IPS-15b (cell line): Measurements from ENCODE around the gene KRAS.
A peak's percentile ranks its signal among the peaks of the same experiment; 100 is the strongest.

Source experiments
- H3K27me3 ChIP-seq: one replicate; pipeline ENCODE4 v1.6.1; 2013; ENCODE audit warnings: low read length; ENCODE audit not compliant: control insufficient read depth, insufficient read depth
- H3K36me3 ChIP-seq: one replicate; pipeline ENCODE4 v1.6.1; 2013; ENCODE audit warnings: low read length; ENCODE audit not compliant: control insufficient read depth, insufficient read depth
- H3K4me1 ChIP-seq: one replicate; pipeline ENCODE4 v1.6.1; 2013; ENCODE audit warnings: mild to moderate bottlenecking, low read length; ENCODE audit not compliant: control insufficient read depth, insufficient read depth
- H3K4me3 ChIP-seq: one replicate; pipeline ENCODE4 v1.5.1; 2013; ENCODE audit warnings: low read depth, low read length
- H3K9ac ChIP-seq: one replicate; pipeline ENCODE4 v1.6.1; 2013; ENCODE audit warnings: low read depth, mild to moderate bottlenecking, low read length
- H3K9me3 ChIP-seq: one replicate; pipeline ENCODE4 v1.6.1; 2013; ENCODE audit warnings: mild to moderate bottlenecking, low read length; ENCODE audit not compliant: control insufficient read depth, insufficient read depth

The KRAS gene

DNA sequence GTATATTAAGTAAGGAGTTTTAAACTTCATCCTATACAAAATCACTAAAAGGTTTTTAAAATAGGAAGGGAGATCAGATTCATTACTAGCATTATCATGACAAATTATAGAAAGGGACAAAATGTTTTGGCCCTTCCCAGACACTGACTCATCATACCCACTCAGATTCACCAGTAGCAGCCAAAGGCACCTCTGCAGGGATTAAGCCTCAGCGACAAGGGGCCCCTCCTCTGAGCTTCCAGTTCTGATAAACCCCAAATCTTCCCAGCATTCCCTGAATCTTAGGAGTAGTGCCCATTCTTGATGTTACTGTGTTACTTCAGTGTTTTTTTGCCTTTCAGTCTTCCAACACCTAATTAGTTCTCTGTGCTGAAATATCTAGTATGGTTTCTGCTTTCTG is 14.5 kb downstream of the KRAS start:
- Histone ChIP-seq H3K9me3 (no peaks in the 10 kb centered on the region), H3K4me1 (no peaks in the 10 kb centered on the region), H3K27me3 (no peaks in the 10 kb centered on the region), H3K36me3 (peaks cover 3% of the 10 kb centered on the region), H3K4me3 (no peak overlapping the region), H3K9ac (no peak overlapping the region)

DNA sequence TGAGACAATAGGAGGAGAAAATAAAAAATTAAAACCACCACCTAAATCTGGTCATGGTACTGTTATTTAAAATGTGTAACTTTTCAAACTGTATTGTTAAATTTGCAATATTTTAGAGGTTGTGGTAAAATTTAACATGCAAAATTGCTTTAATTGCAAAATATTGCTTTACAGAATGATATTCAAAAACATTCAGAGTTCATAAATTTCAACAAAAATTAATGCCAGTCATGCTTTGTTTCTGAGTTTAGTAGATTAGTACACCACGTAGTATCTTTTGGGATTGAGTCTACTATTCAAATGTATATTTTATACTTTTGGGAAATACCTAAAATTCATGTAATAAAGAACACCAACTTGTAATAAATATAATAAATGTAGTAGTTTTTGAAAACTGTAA is 37.4 kb downstream of the KRAS start:
- no peak overlapping the region for H3K4me3 ChIP-seq
- no peaks in the 10 kb centered on the region for H3K9me3 ChIP-seq
- H3K27me3 ChIP-seq, result no peaks in the 10 kb centered on the region
- no peaks in the 10 kb centered on the region for H3K36me3 ChIP-seq
- no peak overlapping the region for H3K9ac ChIP-seq
- H3K4me1 ChIP-seq, result no peaks in the 10 kb centered on the region

DNA sequence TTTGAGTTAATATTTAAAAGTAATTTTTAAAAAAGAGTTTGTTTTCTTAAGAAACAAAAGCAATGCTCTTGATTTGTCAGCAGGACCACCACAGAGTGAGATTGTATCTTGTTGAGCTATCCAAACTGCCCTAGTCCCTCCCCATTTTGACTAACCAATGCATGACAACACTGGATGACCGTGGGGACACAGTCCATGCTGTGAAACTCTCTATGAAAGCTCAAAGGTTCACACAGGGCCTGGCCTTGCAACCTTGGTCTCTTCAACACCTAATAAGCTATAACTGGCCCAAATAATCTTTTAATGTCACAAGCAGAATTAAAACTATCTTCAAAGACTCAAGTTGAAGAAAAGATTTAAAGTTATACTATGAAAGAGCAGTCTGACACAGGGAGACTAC is 42.2 kb downstream of the KRAS start:
- Histone ChIP-seq H3K9ac (no peak overlapping the region), H3K36me3 (no peaks in the 10 kb centered on the region), H3K4me3 (no peak overlapping the region)

DNA sequence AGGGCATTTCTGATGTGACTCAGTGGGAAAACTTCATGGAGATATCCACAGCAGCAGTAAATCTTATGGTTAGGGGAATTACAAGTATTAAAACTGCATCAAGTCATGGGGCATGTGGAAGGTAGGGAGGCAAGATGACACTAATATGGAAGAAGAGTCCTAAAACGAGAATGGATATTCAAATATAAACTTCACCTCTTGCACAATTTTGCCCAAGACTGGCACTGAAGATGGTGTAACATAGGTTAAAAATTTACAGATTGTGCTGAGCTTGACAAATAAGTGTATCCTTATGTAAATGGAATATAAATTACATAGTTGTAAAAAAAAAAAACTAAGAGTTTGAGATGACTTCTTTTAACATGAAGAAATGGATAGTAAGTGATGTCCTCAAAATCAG is 42.9 kb downstream of the KRAS start:
- Histone ChIP-seq H3K9ac (no peak overlapping the region), H3K4me3 (no peak overlapping the region), H3K36me3 (no peaks in the 10 kb centered on the region)

More for the DNA sequence above, 42.2 kb downstream of the KRAS start:
- H3K27me3 ChIP-seq, result no peaks in the 10 kb centered on the region
- H3K9me3 ChIP-seq, result no peaks in the 10 kb centered on the region
- no peaks in the 10 kb centered on the region for H3K4me1 ChIP-seq

DNA sequence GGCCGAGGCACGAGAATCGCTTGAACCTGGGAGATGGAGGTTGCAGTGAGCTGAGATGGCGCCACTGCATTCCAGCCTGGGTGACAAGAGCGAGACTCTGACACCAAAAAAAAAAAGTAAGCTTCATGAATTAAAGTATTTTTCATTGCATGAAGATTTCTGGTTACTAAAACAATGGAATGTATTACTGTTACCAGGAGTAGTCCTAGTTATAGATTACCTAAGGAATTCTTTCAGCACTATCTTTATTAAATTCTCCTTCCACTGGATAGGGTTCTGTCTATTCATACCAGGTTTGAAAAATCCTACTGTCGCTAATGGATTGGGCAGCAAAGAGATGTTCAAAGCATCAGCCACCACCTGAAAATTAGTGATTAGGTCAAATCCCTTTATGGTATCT is 43.3 kb downstream of the KRAS start:
- Histone ChIP-seq H3K4me1 (no peaks in the 10 kb centered on the region), H3K36me3 (no peaks in the 10 kb centered on the region), H3K9me3 (no peaks in the 10 kb centered on the region), H3K9ac (no peak overlapping the region), H3K27me3 (no peaks in the 10 kb centered on the region), H3K4me3 (no peak overlapping the region)

More for the DNA sequence above, 42.9 kb downstream of the KRAS start:
- Histone ChIP-seq H3K4me1 (no peaks in the 10 kb centered on the region), H3K9me3 (no peaks in the 10 kb centered on the region), H3K27me3 (no peaks in the 10 kb centered on the region)

DNA sequence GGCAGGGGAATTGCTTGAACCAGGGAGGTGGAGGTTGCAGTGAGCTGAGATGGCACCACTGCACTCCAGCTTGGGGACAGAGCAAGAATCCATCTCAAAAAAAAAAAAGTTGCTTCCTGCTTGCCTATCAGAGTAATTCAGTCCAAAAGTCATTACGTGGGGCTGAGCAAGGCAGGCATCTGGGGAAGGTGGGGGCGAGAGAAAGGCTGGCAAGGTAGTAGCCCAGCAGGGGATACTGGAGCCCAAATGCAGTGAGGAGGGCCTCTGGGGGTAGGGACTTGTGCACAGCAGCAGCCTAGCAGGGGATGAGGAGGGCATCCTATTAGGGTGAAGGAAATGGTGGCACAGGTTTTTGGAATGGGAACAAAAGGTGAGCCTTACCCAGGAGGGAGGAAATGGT is 48.6 kb downstream of the KRAS start:
- Histone ChIP-seq H3K9ac (no peak overlapping the region), H3K36me3 (no peaks in the 10 kb centered on the region), H3K4me1 (no peaks in the 10 kb centered on the region), H3K27me3 (no peaks in the 10 kb centered on the region), H3K4me3 (no peak overlapping the region), H3K9me3 (no peaks in the 10 kb centered on the region)

DNA sequence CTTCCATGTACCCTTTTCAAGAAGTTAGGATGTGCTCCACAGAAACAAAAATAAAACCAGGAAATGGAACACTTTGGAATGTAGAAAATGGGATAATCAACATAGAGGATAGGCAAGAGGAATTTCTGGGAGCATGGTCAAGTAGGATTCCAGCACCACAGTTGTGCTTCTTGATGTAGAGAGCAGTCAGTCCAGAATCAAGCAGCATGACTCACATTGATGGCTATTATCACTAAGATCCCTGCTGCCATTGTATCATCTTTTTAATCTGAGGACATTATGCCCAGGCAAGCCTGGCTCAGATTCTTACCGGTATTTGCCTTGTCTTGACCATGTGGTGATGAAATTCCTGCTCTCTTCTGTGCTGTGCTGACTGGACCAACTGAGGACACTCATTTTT is 50.0 kb downstream of the KRAS start:
- Histone ChIP-seq H3K36me3 (no peaks in the 10 kb centered on the region), H3K27me3 (no peaks in the 10 kb centered on the region), H3K9me3 (no peaks in the 10 kb centered on the region), H3K4me1 (peaks cover 2% of the 10 kb centered on the region), H3K9ac (no peak overlapping the region), H3K4me3 (no peak overlapping the region)

DNA sequence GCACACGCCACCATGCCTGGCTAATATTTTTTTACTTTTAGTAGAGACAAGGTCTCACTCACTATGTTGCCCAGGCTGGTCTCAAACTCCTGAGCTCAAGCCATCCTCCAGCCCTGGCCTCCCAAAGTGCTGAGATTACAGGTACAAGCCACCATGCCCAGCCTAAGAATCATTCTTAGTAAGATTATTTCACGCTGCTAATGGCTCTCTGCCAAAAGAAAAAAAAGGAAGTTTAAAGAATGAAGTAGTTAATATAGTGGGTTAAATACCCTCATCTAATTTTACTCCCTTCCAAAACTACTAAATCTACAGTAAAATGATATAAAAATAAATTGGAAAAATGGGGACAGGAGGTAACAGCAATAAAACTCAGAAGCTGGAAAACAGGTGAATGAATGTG is 53.1 kb downstream of the KRAS start:
- Histone ChIP-seq H3K4me3 (no peak overlapping the region), H3K9me3 (no peaks in the 10 kb centered on the region), H3K27me3 (no peaks in the 10 kb centered on the region)

DNA sequence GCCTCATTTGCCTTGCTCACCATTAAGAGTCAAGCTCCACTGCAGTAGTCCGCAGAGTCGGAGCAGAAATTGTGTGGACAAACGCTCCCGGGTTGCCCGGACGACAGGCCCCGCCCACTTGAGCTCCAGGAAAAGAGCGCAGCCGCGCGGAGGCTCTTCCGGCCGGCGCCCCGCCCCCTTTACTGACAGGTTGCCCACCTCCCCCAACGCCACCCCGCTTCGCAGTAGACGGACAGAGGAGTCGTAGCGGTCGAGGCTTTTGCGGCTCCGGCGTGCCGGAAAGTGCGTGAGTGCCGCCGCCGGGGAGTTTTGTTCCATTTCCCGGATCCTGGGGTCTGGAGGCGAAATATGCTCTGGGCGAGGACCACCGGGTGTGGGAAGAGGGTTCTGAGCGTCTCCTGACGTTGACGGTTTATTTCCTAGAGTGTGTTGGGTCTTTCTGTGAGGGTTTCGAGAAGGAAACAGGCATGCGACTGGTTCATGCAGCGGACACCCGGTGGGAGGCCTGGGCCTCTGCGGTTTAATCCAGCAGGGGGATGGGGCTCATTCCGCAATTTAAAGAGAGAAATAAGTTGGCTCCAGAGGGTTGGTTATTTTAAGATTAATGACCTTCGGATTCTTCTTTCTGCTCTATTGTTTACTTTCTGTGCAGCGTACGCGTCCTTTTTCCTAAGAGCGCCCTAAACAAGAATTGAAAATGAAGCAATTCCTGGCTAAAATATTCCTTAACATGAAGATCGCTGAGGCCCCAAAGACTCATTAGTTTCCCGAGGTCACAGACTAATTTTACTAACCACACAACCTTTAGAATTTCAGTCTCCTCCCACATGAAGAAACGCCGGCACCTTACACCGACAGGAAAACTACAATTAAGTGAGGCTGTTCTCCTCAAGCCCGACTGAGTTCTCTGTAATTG is 55.4 kb downstream of the KRAS start, which contains the start of the genes DNAI7 and ETFRF1:
Gene DNAI7 (minus strand): TSS at position 105 of the 916 bp plus-strand sequence. CDS start 82 bp downstream, at position 23.
Gene ETFRF1 (plus strand): TSS at position 182 of the 916 bp plus-strand sequence. CDS start 8,720 bp downstream, outside the sequence.
- Histone ChIP-seq H3K9me3 (no peaks in the 10 kb centered on the region), H3K9ac (peak within 1 kb of the TSS; percentile 93), H3K36me3 (no peaks in the 10 kb centered on the region), H3K4me3 (peak within 1 kb of the TSS; percentile 99), H3K4me1 (peaks cover 2% of the 10 kb centered on the region), H3K27me3 (no peaks in the 10 kb centered on the region)

More for the DNA sequence above, 53.1 kb downstream of the KRAS start:
- no peaks in the 10 kb centered on the region for H3K36me3 ChIP-seq
- peaks cover 2% of the 10 kb centered on the region for H3K4me1 ChIP-seq
- no peak overlapping the region for H3K9ac ChIP-seq

DNA sequence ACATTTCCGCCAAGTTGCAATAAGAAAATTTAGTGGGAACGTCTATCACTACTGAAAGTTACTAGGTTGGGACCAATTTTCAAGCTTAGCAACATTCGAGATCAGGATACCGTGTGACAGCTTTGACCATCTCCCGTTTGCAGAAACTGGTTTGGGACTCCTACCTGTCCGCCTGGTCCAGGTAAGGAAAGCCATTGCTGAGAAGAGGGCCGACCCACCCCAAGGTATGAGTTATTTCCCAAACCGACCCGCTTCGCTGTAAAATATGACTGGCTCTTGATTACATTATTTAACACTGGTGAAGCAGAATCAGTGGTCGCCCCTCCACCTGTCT is 56.0 kb downstream of the KRAS start:
- peaks cover 2% of the 10 kb centered on the region for H3K4me1 ChIP-seq
- H3K36me3 ChIP-seq, result no peaks in the 10 kb centered on the region
- H3K4me3 ChIP-seq, result peak overlapping the region; percentile 99
- H3K9ac ChIP-seq, result no peak overlapping the region
- no peaks in the 10 kb centered on the region for H3K9me3 ChIP-seq
- no peaks in the 10 kb centered on the region for H3K27me3 ChIP-seq

DNA sequence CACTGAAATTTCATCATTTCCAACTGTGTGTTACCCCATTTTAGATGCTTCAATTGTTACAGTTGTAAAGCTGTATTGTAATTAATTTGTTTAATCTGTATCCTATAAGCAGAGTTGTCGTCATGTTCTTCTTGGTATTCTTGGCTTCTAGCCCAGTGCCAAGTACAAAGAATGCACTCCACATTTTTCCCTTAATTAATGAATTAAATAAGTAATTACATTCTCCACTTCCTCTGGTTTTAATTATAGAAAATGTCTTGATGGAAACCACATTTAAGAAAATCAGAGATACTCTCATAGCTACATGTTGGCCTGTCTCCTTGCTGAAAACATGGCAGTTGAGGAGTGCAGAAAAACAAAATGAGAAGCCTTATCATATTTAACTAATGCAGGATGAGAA is 56.5 kb downstream of the KRAS start:
- Histone ChIP-seq H3K9me3 (no peaks in the 10 kb centered on the region), H3K4me3 (peak overlapping the region; percentile 99), H3K36me3 (no peaks in the 10 kb centered on the region), H3K9ac (no peak overlapping the region), H3K27me3 (no peaks in the 10 kb centered on the region), H3K4me1 (peaks cover 2% of the 10 kb centered on the region)

DNA sequence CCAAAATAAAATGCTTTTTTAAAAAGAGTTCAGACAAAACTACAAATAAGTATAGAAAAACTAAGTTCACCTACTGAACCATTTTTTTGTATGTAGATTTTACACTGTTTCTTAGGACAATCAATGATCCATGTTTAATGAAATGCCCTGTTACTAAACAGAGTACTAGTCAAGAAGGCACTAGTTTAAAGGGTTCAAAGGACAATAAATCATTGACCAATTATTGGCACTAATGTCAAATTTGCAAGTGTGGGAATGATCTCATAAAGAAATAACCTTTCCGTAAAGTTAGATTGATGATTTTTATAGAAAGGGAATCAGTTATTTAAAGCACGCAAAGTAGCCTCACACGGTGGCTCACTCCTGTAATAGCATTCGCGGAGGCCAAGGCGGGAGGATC is 59.9 kb downstream of the KRAS start:
- H3K9ac ChIP-seq, result no peak overlapping the region
- no peak overlapping the region for H3K4me3 ChIP-seq
- H3K4me1 ChIP-seq, result no peaks in the 10 kb centered on the region
- H3K9me3 ChIP-seq, result no peaks in the 10 kb centered on the region
- no peaks in the 10 kb centered on the region for H3K27me3 ChIP-seq
- H3K36me3 ChIP-seq, result no peaks in the 10 kb centered on the region
